ENCODE measurements around the gene CSNK2A2.

CSNK2A2 gene

DNA sequence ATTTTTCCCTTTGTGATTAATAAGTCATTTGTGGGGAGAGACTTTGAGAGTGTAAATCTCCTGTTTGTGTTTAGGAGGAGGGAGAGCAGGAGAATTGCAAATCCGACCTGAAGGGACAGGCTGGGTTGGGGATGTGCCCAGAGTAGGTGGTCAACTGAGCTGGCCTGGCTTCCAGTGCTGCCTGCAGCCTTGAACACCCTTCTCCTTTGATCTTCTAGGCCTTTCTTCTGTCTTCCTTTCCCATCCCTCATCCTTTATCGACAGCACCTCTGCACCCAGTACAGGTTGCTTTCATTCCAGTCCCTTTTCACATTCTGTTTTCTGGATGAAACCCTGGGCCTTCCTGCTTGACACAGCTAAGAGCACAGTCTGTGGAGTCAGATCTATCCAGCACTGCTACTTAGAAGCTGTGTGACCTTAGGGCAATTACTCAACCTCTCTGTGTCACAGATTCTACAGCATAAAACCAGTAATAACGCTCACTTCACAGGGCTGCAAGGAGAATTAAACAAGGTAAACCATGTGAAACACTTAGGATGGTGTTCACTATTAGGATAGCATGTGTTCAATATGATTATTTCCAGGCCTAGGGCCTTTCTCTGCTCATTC lies 1.0 kb upstream of the CSNK2A2 start:
- DNase-seq: no peak

DNA sequence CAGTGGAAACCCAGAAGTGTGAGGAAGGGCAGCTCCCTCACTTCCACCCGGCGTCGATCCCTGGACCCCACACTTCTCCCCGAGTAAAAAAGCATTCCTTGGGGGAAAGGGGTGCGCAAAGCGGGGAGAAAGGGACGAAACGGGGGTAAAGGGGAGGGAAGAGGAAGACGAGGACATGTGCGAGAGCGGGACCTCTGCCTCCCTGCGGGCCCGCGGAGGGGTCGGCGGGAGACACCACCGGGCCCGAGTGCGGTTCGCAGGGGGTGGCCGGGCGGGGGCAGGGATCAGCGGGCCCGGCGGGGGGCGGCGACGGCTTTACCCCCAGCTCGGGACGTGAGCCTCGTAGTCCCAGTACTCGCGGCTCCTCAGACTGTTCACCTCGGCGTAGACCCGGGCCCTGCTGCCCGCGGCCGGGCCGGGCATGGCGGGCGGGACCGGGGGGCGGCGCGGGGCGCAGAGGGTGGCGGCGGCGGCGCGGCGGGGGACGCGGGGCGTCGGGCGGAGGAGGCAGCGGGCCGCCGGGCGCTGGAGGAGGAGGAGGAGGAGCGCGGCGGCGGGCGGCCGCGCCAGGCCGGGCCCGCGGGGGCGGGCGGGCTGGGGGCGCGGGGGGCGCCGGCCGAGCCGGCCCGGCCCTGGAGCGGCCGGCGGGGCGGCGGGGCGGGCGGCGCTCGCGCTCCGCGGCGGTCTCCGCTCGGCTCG lies 443 bp downstream of the CSNK2A2 start:
- no peak for DNase-seq

GRCh38 chr16:58196898-58197313 lies 1.0 kb downstream of the CSNK2A2 start:
- no peak for DNase-seq

- DNase-seq: no peak
These were observed 2.1 kb downstream of the CSNK2A2 start for GRCh38 chr16:58195771-58196170.

GRCh38 chr16:58195344-58195743 lies 2.6 kb downstream of the CSNK2A2 start:
- DNase-seq: no peak

DNA sequence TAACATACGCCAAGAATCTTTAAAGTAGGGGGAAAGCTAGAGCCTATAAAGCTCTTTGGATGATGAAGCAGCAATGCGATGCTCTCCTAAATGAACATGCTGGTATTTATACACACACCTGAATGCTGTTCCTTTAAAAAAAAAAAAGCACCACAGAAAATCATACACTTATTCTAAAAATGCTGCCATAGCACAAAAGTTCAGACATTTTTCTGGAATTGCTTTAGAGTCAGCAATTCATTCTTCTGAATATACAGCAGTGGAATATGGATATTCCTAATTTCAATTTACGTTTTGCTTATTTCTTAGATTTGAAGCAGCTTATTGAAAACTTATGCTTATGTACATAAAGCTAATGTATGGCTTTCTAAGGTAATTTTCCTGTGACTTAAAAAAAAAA lies 3.1 kb downstream of the CSNK2A2 start:
- no peak for DNase-seq

DNA sequence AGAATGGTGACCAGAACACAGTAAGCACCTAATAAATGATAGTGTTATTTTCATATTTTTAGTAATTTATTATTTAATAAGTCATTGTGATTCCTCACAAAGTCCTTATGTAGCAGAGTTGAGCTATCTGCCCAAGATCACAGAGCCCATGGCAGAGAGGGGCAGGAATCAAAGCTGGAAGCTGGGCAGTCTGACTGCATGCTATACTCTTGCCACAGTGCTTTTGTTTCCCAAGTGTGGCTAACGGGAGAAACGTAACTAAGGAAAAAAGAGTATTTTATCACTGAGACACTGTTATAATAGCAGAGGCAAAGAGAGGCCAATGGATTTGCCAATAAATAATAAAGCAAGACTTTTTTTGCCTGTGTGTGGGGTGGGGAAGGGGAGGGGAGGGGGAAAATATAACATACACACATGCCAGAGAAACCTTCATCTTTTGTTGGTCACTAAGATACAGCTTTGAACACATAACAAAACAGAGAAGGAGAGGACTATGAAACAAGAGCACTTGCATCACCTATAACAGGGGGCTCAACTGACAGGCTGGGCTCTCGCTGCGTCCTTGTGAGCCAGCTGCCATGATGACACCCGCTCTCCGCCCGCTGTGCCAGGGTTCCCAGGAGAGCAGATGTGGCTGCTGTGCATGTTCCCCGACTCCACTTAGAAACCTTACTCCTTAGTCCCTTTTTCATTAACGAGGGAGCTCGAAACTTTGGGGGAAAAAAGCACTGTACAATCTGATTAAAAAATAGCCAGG lies 10.1 kb downstream of the CSNK2A2 start:
- DNase-seq: no peak

DNA sequence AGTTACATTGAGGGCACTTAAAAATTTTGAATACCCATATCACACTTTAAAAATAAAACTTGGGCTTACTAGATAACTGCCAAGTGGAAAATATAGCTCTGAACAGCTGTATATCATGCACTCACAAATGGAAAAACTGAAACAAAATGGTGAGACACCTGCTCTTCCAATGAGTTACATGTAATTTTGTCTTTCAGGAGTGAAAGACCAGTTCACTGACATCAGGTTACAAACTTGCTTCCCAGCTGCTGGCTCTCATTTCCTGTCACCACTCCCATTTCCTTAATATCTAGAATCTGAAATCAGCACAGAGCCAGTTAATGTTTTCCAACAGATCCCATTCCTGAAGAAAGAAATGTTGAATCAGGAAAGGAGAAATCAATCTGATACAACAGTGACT lies 10.8 kb downstream of the CSNK2A2 start:
- DNase-seq: no peak

DNA sequence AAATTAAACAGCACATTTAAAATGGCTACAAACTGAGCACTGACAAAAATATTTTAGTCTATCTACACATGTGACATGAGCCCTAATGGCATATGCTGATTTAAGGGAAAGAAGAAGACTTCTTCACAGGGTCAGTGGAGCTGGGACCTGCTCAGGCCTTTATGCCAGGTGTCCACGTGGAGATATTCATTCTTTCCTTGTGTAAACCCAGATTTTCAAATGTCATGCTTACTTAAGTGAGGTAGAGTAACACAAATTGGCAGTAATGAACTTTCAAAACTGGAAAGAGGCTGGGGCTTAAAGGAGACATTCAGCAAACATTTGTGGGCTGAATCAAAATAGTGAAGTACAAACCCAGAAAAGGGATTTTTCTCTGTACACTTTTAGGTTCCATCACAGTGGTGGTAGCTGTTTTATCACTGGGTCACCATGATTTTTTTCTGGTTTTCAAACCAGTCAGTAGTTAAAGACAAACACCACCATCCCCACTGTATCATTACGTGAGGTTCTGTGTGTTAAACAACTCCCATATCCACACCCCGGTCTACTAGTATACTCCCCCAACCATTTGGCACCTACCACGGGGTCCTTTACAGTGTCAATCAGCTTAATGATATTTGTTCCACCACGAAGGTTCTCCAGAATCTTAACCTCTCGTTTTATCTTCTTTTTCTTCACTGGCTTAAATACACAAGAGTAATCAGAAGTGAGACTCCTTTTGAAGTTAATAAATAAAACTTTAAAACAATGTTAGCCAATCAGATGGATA lies 11.5 kb downstream of the CSNK2A2 start:
- DNase-seq: no peak

DNA sequence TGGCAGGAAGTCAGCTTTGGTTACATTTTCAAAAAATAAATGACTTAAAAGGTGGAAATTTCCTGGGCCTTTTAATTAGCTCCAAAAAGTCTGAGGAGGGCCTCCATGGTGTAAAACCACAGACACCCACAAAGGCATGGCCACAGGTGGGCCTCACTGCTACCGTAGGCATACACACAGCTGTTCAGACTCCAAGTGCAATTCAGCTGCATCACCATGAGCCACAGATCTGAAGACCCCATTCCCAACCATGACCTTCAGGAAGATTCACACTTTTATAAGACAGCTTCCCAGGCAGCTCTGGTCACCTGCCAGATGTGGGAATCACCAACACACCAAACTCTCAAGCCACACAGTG lies 20.6 kb downstream of the CSNK2A2 start:
- DNase-seq: no peak

DNA sequence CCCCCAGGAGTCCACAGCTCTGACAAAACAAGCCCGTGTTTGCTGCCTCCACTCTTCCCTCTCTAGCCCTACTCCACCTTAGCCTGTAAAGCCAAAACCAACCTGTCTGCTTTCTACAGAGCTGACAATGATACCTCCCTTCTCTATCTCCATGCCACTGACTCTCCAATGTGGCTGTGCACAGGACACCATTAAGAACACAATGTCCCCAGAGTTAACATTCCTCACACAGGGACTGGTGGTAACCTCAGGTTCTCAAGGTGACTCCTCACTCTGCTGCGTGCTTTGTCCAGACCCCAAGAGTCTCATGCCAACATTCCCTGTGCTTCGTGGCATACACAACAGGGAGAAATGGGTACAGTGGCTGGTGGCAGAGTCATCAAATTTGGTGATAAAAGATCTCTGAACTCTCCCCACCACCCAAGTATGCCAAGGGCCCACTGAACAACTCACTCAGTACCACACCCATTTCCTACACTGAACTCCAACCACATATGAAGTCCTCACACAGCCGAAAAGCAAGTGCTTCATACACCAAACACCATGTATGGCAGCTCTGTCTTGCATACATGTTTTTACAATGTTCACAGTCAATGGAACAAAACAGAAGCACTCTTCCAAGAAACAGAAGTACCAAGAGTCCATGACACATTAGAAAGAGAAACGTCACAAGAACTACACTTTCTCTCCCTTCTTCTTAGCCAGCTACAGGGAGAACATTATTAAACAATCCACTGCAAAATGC lies 21.1 kb downstream of the CSNK2A2 start:
- no peak for DNase-seq

- DNase-seq: no peak
These were observed 27.7 kb downstream of the CSNK2A2 start for GRCh38 chr16:58170223-58170622.

- peak; percentile 63 for DNase-seq
These were observed 37.1 kb downstream of the CSNK2A2 start for GRCh38 chr16:58160855-58161254.

- no peak for DNase-seq
These were observed 39.2 kb downstream of the CSNK2A2 start for GRCh38 chr16:58158725-58159124.

DNA sequence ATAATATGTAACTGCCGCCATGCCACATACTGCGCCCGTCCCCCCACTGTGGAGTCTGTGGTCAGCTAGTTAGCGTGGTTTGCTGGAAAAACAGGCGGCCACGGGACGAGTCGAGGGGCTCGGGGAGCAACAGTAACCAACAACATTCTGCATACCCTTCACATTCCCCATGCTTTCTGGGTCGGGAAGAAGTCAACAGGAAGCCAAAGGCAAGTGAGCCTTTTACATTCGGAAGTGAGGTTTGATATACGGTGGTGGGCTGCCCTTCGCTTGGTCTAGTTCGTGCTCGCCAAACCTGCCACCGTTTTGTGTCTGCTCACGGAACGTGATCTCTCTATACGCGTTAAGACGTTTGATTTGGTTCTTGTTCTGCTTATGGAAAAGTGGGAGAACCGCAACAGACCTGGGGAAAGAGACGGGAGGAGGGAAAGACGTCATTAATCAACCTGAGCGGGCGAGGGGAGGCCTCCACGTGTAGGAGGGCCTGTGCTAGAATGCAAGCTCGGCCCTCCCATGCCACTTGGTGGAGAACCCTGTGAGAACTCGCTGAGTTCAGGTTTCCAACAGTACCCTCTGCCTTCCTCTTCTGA lies 39.9 kb downstream of the CSNK2A2 start:
- DNase-seq: no peak

- DNase-seq: no peak
These were observed 40.7 kb downstream of the CSNK2A2 start for GRCh38 chr16:58157239-58157638.

DNA sequence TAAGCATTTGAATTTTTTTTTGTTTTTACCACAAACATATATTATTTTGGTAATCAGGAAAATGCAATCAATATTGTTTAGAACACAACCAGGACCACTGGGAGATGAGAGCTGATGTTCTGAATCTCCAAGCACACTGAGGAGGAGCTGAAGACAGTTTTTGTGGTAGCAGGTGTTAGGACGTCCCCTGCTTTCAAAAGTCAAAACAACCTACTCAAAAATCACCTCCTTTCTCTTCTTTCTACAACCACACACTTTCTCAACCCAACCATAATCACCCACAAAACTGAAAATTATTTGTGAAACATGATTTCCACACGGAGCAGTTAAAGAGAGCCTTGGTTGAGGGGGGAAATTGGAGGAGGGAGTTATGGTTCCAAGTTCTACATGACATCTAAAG lies 42.1 kb downstream of the CSNK2A2 start:
- no peak for DNase-seq

- DNase-seq: no peak
These were observed 43.6 kb downstream of the CSNK2A2 start for GRCh38 chr16:58154345-58154744.

DNA sequence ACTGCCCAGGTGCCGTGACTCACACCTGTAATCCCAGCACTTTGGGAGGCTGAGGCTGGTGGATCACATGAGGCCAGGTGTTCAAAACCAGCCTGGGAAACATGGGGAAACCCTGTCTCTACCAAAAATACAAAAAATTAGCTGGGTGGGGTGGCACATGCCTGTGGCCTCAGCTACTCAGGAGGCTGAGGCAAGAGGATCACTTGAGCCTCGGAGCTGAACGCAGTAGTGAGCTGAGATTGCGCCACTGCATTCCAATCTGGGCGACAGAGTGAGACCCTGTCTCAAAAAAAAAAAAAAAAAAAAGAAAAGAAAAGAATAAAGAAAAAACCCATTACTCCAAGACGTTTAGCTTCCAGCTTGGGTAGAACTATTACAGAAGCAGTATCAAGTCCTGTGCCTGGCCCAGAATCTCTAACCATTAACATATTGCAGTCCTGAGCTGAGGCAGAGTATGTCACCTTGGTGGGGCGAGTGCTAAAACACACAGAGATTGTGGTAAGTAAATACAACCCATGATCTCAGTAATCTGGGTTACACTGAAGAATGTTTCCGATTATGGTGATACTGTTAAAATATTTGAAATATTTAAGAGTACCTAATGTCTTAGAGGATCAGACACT lies 45.5 kb downstream of the CSNK2A2 start:
- DNase-seq: peak; percentile 44

GRCh38 chr16:58148526-58148925 lies 49.4 kb downstream of the CSNK2A2 start:
- peak; percentile 51 for DNase-seq

DNA sequence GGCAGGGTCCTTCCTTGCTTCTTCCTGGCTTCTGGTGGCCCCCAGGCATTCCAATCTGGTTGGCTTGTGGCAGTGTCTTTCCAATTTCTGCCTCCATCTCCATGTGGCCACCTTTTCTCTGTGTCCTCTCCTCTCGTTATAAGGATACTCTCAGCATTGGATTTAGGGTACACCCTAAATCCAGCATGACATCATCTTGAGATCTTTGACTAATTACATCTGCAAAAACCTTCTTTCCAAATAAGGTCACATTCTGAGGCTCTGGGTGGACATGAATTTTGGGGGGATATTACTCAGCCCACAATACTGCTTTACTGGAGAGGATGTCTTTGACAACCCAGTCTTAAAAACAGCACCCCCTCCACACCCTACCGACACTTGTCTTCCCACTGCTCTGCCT lies 49.8 kb downstream of the CSNK2A2 start:
- peak; percentile 37 for DNase-seq

DNA sequence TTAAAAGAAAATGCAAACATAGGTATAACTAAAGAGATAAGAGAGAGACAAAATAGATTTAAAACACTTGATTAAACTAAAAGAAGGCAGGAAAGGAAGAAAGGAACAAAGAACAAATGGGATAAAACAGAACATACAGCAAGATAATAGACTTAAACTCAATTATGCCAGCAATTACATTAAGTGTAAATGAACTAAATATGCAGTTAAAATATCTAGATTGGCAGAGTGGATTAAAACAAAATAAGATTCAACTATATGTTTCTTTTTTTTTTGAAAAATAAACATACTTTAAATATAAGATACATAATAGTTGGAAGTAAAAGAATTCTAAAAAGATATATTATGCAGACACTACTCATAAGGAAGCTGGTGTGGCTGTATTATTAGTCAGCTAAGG lies 59.1 kb downstream of the CSNK2A2 start:
- DNase-seq: no peak

Data from islet precursor cell (in vitro differentiated cells).